ENCODE measurements around the gene FAM227B.
A peak's percentile ranks its signal among the peaks of the same experiment; 100 is the strongest.

The FAM227B gene

DNA sequence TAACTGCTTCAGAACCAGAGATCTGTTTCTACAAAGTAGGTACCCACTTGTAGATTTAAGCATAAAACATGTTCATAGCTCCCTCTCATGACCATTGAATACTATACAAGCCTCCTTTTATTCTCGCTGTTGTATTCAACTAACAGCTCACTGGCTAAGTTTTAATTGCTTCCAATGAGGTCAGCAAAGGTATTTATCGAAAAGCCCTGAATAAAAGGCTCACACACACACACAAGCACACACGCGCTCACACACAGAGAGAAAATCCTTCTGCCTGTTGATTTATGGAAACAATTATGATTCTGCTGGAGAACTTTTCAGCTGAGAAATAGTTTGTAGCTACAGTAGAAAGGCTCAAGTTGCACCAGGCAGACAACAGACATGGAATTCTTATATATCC is 197.6 kb downstream of the FAM227B start, which contains the start of gene FGF7:
FGF7 (plus strand) TSS at position 222 of the 400 bp plus-strand sequence. CDS start 1,056 bp downstream, outside the sequence.
- TF ChIP-seq CTCF (IDR thresholded peaks at IDR 0.05) = no peak

GRCh38 chr15:49421991-49422390 is 198.6 kb downstream of the FAM227B start:
- peak; percentile 73 for TF ChIP-seq CTCF (IDR thresholded peaks at IDR 0.05)

GRCh38 chr15:49418811-49419210 is 201.8 kb downstream of the FAM227B start:
- no peak for TF ChIP-seq CTCF (IDR thresholded peaks at IDR 0.05)

- TF ChIP-seq CTCF (IDR thresholded peaks at IDR 0.05) = no peak
Measured at GRCh38 chr15:49415638-49416037, 205.0 kb downstream of the FAM227B start.

- no peak for TF ChIP-seq CTCF (IDR thresholded peaks at IDR 0.05)
Measured at GRCh38 chr15:49415149-49415548, 205.5 kb downstream of the FAM227B start.

- no peak for TF ChIP-seq CTCF (IDR thresholded peaks at IDR 0.05)
Measured at GRCh38 chr15:49412797-49413196, 207.8 kb downstream of the FAM227B start.

GRCh38 chr15:49410641-49411040 is 210.0 kb downstream of the FAM227B start:
- TF ChIP-seq CTCF (IDR thresholded peaks at IDR 0.05) = no peak
